Glutamatergic neuron (in vitro differentiated cells): ENCODE data around the gene DOCK2. TPM values are rescaled to one million over a fixed set of nuclear protein-coding genes. Genes with fewer than 3 reads are reported as not detected.

Source experiments
- DNase-seq: peaks from one replicate; pipeline ENCODE4 v3.0.0; 2022
- H3K27ac Mint-ChIP-seq: one replicate; pipeline ENCODE4 v1.8.0; 2020; ENCODE audit warnings: mild to moderate bottlenecking, mixed read lengths, inconsistent platforms; ENCODE audit not compliant: unreplicated experiment
- H3K27me3 Mint-ChIP-seq: one replicate; pipeline ENCODE4 v1.8.0; 2020; ENCODE audit warnings: mild to moderate bottlenecking, moderate library complexity, mixed read lengths, inconsistent platforms; ENCODE audit not compliant: unreplicated experiment
- H3K36me3 Mint-ChIP-seq: one replicate; pipeline ENCODE4 v1.8.0; 2020; ENCODE audit warnings: mild to moderate bottlenecking, mixed read lengths, inconsistent platforms; ENCODE audit not compliant: unreplicated experiment
- H3K4me1 Mint-ChIP-seq: one replicate; pipeline ENCODE4 v1.8.0; 2020; ENCODE audit warnings: mild to moderate bottlenecking, low read depth, mixed read lengths, inconsistent platforms; ENCODE audit not compliant: unreplicated experiment
- H3K4me3 Mint-ChIP-seq: one replicate; pipeline ENCODE4 v1.8.0; 2020; ENCODE audit warnings: mild to moderate bottlenecking, mixed read lengths, inconsistent platforms; ENCODE audit not compliant: unreplicated experiment
- H3K9me3 Mint-ChIP-seq: one replicate; pipeline ENCODE4 v1.8.0; 2020; ENCODE audit warnings: mild to moderate bottlenecking, moderate library complexity, mixed read lengths, inconsistent platforms; ENCODE audit not compliant: unreplicated experiment
- CTCF ChIP-seq: fragments of 200-600 bp; sonication (generic); IDR thresholded peaks from one replicate; pipeline ENCODE4 v1.5.0; 2021; ENCODE audit not compliant: partially characterized antibody, unreplicated experiment
- total RNA-seq: library from RNA; stranded (reverse); fragmentation: NEBNext Ultra II Directional; extraction: Animal tissue kit (Norgen Biotek cat#: 25700); gene quantifications from one replicate; pipeline ENCODE4 v1.2.1, GENCODE V29; 2021; ENCODE audit not compliant: unreplicated experiment

DOCK2 gene
- total RNA-seq, 1 donor from 2014 or later: 0.66 TPM

- TF ChIP-seq CTCF: no peak
- H3K27ac Mint-ChIP-seq: no peak overlapping the region
- no peak for DNase-seq
- H3K9me3 Mint-ChIP-seq: peaks cover 2% of the 10 kb centered on the region
- peaks cover 5% of the 10 kb centered on the region for H3K36me3 Mint-ChIP-seq
- peaks cover 9% of the 10 kb centered on the region for H3K27me3 Mint-ChIP-seq
- H3K4me3 Mint-ChIP-seq: no peak overlapping the region
- H3K4me1 Mint-ChIP-seq: peaks cover 2% of the 10 kb centered on the region
Observed at GRCh38 chr5:169798438-169798837, 161.4 kb downstream of the DOCK2 start.

GRCh38 chr5:169798906-169799660, 162.0 kb downstream of the DOCK2 start:
- Mint-ChIP-seq H3K36me3 (peaks cover 5% of the 10 kb centered on the region), H3K27me3 (peaks cover 9% of the 10 kb centered on the region), H3K4me3 (no peak overlapping the region), H3K27ac (no peak overlapping the region), H3K4me1 (peaks cover 2% of the 10 kb centered on the region), H3K9me3 (peaks cover 3% of the 10 kb centered on the region)
- no peak for DNase-seq
- no peak for TF ChIP-seq CTCF

DNA sequence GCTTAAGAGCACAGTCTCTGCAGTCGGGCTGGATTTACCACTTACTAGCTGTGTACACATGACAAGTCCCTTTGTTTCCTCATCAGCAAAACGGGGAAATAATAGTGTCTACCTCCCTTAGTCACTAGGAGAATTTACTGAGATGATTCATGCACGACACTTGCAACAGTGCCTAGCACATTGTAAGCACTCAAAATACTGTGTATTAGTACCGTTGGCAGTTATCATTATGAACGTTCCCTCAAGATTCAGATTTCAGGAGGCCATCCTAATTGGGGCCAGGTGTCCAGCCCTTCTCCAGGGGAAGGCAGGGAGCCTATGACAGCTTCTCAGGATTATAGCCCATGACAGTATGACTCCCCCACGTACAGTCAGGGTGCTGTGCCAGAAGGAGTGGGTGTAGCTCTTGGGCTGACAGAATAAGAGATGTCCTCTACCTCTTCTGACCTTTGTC, 164.3 kb downstream of the DOCK2 start:
- Mint-ChIP-seq H3K27ac (no peak overlapping the region), H3K27me3 (peaks cover 7% of the 10 kb centered on the region), H3K4me1 (peaks cover 4% of the 10 kb centered on the region), H3K9me3 (peaks cover 3% of the 10 kb centered on the region), H3K36me3 (peaks cover 4% of the 10 kb centered on the region), H3K4me3 (no peak overlapping the region)
- no peak for DNase-seq
- no peak for TF ChIP-seq CTCF

GRCh38 chr5:169801781-169802180, 164.7 kb downstream of the DOCK2 start:
- Mint-ChIP-seq H3K27me3 (peaks cover 4% of the 10 kb centered on the region), H3K4me1 (peaks cover 4% of the 10 kb centered on the region), H3K27ac (no peak overlapping the region), H3K9me3 (peaks cover 3% of the 10 kb centered on the region), H3K36me3 (no peaks in the 10 kb centered on the region), H3K4me3 (no peak overlapping the region)
- TF ChIP-seq CTCF: no peak
- no peak for DNase-seq

DNA sequence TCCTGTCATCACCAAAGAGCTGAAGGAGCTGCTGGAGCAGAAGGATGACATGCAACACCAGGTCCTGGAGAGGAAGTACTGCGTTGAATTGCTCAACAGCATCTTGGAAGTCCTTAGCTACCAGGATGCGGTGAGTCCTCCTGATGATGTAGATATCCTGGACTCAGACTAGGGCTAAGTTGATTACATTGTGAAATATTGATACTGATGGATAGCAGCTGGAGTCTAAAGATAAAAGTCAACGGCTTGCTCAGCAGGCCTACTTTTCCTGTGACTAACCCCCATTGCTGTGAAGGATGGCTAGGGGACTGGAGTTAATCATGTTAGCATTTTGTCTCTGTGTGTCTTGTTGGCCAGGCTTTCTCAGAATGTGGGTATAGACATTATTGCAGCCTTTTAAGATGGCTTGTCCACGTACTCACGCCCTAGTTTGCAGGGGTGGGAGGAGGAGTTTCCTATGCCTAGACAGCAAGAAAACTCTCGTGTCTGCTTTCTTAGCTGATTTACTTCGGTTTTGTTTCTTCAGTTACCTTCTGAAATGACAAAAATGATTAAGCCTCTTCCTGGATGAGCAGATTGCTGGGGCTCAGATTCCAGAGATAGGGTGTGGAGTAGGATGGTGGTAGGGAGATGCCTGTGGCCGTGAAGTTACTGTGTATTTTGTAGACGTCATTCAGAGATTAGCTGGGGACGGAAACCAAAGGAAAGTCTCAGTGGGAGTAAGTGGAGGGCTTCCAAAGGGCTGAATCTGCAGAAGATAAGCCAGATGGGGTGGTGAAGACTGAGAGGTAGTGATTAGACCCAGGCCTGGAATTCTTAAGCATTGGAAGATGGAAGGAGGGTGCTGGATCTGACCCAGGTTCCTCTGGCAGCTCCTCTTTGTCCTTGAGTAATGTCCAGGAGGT, 166.3 kb downstream of the DOCK2 start:
- no peak for TF ChIP-seq CTCF
- Mint-ChIP-seq H3K27me3 (peaks cover 4% of the 10 kb centered on the region), H3K9me3 (peaks cover 3% of the 10 kb centered on the region), H3K27ac (no peak overlapping the region), H3K4me1 (peaks cover 4% of the 10 kb centered on the region), H3K36me3 (no peaks in the 10 kb centered on the region), H3K4me3 (no peak overlapping the region)
- no peak for DNase-seq
